Mesenchymal stem cell (in vitro differentiated cells and primary cell): ENCODE data around the gene CTAGE1.

ENCODE experiments used
- DNase-seq: peaks from one replicate; pipeline ENCODE4 v3.0.0-alpha.2; 2013
- H2AFZ ChIP-seq: one replicate; pipeline ENCODE4 v1.6.1; 2013; ENCODE audit warnings: low read depth, mild to moderate bottlenecking, control low read depth, inconsistent platforms, low read length, moderate library complexity
- H2AK5ac ChIP-seq: 2 replicates; pipeline ENCODE4 v1.6.1; 2013; ENCODE audit warnings: low read length, moderate library complexity, mild to moderate bottlenecking, inconsistent platforms; ENCODE audit not compliant: severe bottlenecking
- H2BK120ac ChIP-seq: one replicate; pipeline ENCODE4 v1.6.1; 2013; ENCODE audit warnings: low read depth, mild to moderate bottlenecking, inconsistent platforms, low read length, moderate library complexity
- H2BK12ac ChIP-seq, 2 experiments: one replicate each; pipeline ENCODE4 v1.6.1; 2013; ENCODE audit warnings: inconsistent platforms in 2 of 2, low read length in 2 of 2, mild to moderate bottlenecking in 2 of 2, moderate library complexity in 2 of 2, control low read depth in 1 of 2
- H2BK15ac ChIP-seq: one replicate; pipeline ENCODE4 v1.6.1; 2013; ENCODE audit warnings: mild to moderate bottlenecking, low read depth, inconsistent platforms; ENCODE audit not compliant: poor library complexity, severe bottlenecking
- H2BK5ac ChIP-seq: 2 replicates; pipeline ENCODE4 v1.6.1; 2013; ENCODE audit warnings: low read depth, mild to moderate bottlenecking, low read length, control low read depth, inconsistent platforms; ENCODE audit not compliant: poor library complexity, severe bottlenecking
- H3K14ac ChIP-seq, 2 experiments: one replicate each; pipeline ENCODE4 v1.6.1; 2013; ENCODE audit warnings: inconsistent platforms in 2 of 2, low read length in 2 of 2, control low read depth in 1 of 2, mild to moderate bottlenecking in 1 of 2, moderate library complexity in 1 of 2
- H3K18ac ChIP-seq, 2 experiments: one replicate each; pipeline ENCODE4 v1.6.1; 2013; ENCODE audit warnings: inconsistent platforms in 2 of 2, low read length in 2 of 2, control low read depth in 1 of 2, low read depth in 1 of 2, mild to moderate bottlenecking in 1 of 2
- H3K23ac ChIP-seq, 2 experiments: one replicate each; pipeline ENCODE4 v1.6.1; 2013; ENCODE audit warnings: inconsistent platforms in 2 of 2, low read length in 2 of 2, mild to moderate bottlenecking in 2 of 2, moderate library complexity in 2 of 2, control low read depth in 1 of 2
- H3K27ac ChIP-seq: 2 replicates; pipeline ENCODE4 v1.5.1; 2013; ENCODE audit warnings: mild to moderate bottlenecking, moderate library complexity, low read length, control low read depth, inconsistent platforms; ENCODE audit not compliant: poor library complexity, severe bottlenecking
- H3K27me3 ChIP-seq, 2 experiments: 2 replicates each; pipeline versions ENCODE4 v1.6.1 to v1.7.0; 2013; ENCODE audit warnings: low read length in 2 of 2, mild to moderate bottlenecking in 2 of 2, moderate library complexity in 2 of 2, control low read depth in 1 of 2, inconsistent platforms in 1 of 2; ENCODE audit not compliant: control insufficient read depth in 1 of 2, insufficient read depth in 1 of 2
- H3K36me3 ChIP-seq, 2 experiments: 2 replicates each; pipeline versions ENCODE4 v1.6.1 to v1.7.0; 2013; ENCODE audit warnings: low read length in 2 of 2, control low read depth in 1 of 2, inconsistent platforms in 1 of 2, low read depth in 1 of 2, mild to moderate bottlenecking in 1 of 2; ENCODE audit not compliant: insufficient read depth in 2 of 2, control insufficient read depth in 1 of 2
- H3K4ac ChIP-seq, 2 experiments: one replicate each; pipeline ENCODE4 v1.6.1; 2013; ENCODE audit warnings: inconsistent platforms in 2 of 2, low read length in 2 of 2, mild to moderate bottlenecking in 2 of 2, moderate library complexity in 2 of 2, control low read depth in 1 of 2, low read depth in 1 of 2
- H3K4me1 ChIP-seq: 2 replicates; pipeline ENCODE4 v1.6.1; 2013; ENCODE audit warnings: low read depth, low read length, control low read depth; ENCODE audit not compliant: control insufficient read depth, insufficient read depth
- H3K4me2 ChIP-seq: 2 replicates; pipeline ENCODE4 v1.6.1; 2013; ENCODE audit warnings: low read length, mild to moderate bottlenecking, inconsistent platforms; ENCODE audit not compliant: poor library complexity, severe bottlenecking
- H3K4me3 ChIP-seq, 2 experiments: 2 replicates each; pipeline versions ENCODE4 v1.5.1 to v1.7.0; 2013; ENCODE audit warnings: low read length in 2 of 2, mild to moderate bottlenecking in 2 of 2, control low read depth in 1 of 2, low read depth in 1 of 2; ENCODE audit not compliant: insufficient read depth in 1 of 2
- H3K79me1 ChIP-seq: replicated peaks from 2 replicates; pipeline ENCODE4 v1.6.1; 2013; ENCODE audit warnings: mild to moderate bottlenecking, control low read depth, low read length, inconsistent platforms; ENCODE audit not compliant: poor library complexity, severe bottlenecking
- H3K9ac ChIP-seq: 2 replicates; pipeline ENCODE4 v1.7.0; 2013; ENCODE audit warnings: mild to moderate bottlenecking, low read length, moderate library complexity
- H3K9me3 ChIP-seq: 2 replicates; pipeline ENCODE4 v1.7.0; 2013; ENCODE audit warnings: mild to moderate bottlenecking, low read length; ENCODE audit not compliant: control insufficient read depth
- H4K8ac ChIP-seq: one replicate; pipeline ENCODE4 v1.6.1; 2013; ENCODE audit warnings: inconsistent platforms, mild to moderate bottlenecking, low read length, moderate library complexity
- H4K91ac ChIP-seq: one replicate; pipeline ENCODE4 v1.6.1; 2013; ENCODE audit warnings: mild to moderate bottlenecking, low read length, inconsistent platforms
- WGBS: methylation state at CpG from one replicate; pipeline ENCODE4 v1.1.7; 2013; ENCODE audit warnings: mixed read lengths; 5-methylcytosine and 5-hydroxymethylcytosine counted together

The CTAGE1 gene

GRCh38 chr18:22420652-22421051 lies 2.9 kb upstream of the CTAGE1 start:
- no peak overlapping the region for H3K9ac ChIP-seq
- no peak overlapping the region for H3K23ac ChIP-seq
- H3K4me2 ChIP-seq = no peak overlapping the region
- no peak overlapping the region for H3K4me3 ChIP-seq
- H3K9me3 ChIP-seq = no peaks in the 10 kb centered on the region
- H3K79me1 ChIP-seq = no peaks in the 10 kb centered on the region
- no peaks in the 10 kb centered on the region for H3K27me3 ChIP-seq
- no peak overlapping the region for H4K91ac ChIP-seq
- H3K4me1 ChIP-seq = peaks cover 3% of the 10 kb centered on the region
- H2BK120ac ChIP-seq = no peak overlapping the region
- DNase-seq = no peak
- no peak overlapping the region for H2BK5ac ChIP-seq
- H4K8ac ChIP-seq = no peak overlapping the region
- no peak overlapping the region for H2BK15ac ChIP-seq
- H2BK12ac ChIP-seq = no peak overlapping the region
- no peak overlapping the region for H2AFZ ChIP-seq
- H3K18ac ChIP-seq = no peak overlapping the region
- no peaks in the 10 kb centered on the region for H3K36me3 ChIP-seq
- H2AK5ac ChIP-seq = no peak overlapping the region
- no peak overlapping the region for H3K27ac ChIP-seq
- 100% methylated on average over 1 of the region's 2 CpGs for WGBS
- no peak overlapping the region for H3K14ac ChIP-seq
- no peak overlapping the region for H3K4ac ChIP-seq

- no peak overlapping the region for H3K14ac ChIP-seq
- peaks cover 0 to 12% of the 10 kb centered on the region in 2 experiments for H3K27me3 ChIP-seq
- H3K36me3 ChIP-seq = no peaks in the 10 kb centered on the region
- H2AK5ac ChIP-seq = no peak overlapping the region
- H3K4me2 ChIP-seq = no peak overlapping the region
- H3K27ac ChIP-seq = no peak overlapping the region
- H3K4me1 ChIP-seq = no peaks in the 10 kb centered on the region
- no peak overlapping the region for H4K91ac ChIP-seq
- H2BK120ac ChIP-seq = no peak overlapping the region
- H2AFZ ChIP-seq = no peak overlapping the region
- no peak overlapping the region for H2BK5ac ChIP-seq
- H3K4me3 ChIP-seq = no peak overlapping the region
- H2BK15ac ChIP-seq = no peak overlapping the region
- no peak for DNase-seq
- H3K23ac ChIP-seq = no peak overlapping the region
- no peaks in the 10 kb centered on the region for H3K9me3 ChIP-seq
- no peak overlapping the region for H2BK12ac ChIP-seq
- no peak overlapping the region for H3K4ac ChIP-seq
- no peak overlapping the region for H4K8ac ChIP-seq
- no peaks in the 10 kb centered on the region for H3K79me1 ChIP-seq
- no peak overlapping the region for H3K9ac ChIP-seq
- WGBS = 89% methylated on average over 3 of the region's 4 CpGs
- H3K18ac ChIP-seq = no peak overlapping the region
These were observed 5.4 kb downstream of the CTAGE1 start for GRCh38 chr18:22412176-22412911.

GRCh38 chr18:22411446-22411845 lies 6.3 kb downstream of the CTAGE1 start:
- Histone ChIP-seq H3K9me3 (no peaks in the 10 kb centered on the region), H3K79me1 (no peaks in the 10 kb centered on the region), H3K4me1 (no peaks in the 10 kb centered on the region), H3K9ac (no peak overlapping the region), H2BK5ac (no peak overlapping the region), H2BK120ac (no peak overlapping the region), H3K36me3 (no peaks in the 10 kb centered on the region), H2BK12ac (no peak overlapping the region), H3K18ac (no peak overlapping the region), H3K27me3 (peaks cover 0 to 12% of the 10 kb centered on the region in 2 experiments), H2BK15ac (no peak overlapping the region), H2AFZ (no peak overlapping the region), H4K91ac (no peak overlapping the region), H3K27ac (no peak overlapping the region), H2AK5ac (no peak overlapping the region), H4K8ac (no peak overlapping the region), H3K4me3 (no peak overlapping the region), H3K4ac (peak overlapping the region in 1 of 2 experiments; percentile 26), H3K4me2 (no peak overlapping the region), H3K23ac (no peak overlapping the region), H3K14ac (no peak overlapping the region)
- no peak for DNase-seq
- 70% methylated on average over 5 of the region's 5 CpGs for WGBS

- Histone ChIP-seq H3K4ac (no peak overlapping the region), H4K91ac (no peak overlapping the region), H3K27me3 (peaks cover 0 to 12% of the 10 kb centered on the region in 2 experiments), H3K9me3 (peaks cover 8% of the 10 kb centered on the region), H3K23ac (no peak overlapping the region), H3K4me1 (no peaks in the 10 kb centered on the region), H4K8ac (no peak overlapping the region), H3K27ac (no peak overlapping the region), H2BK15ac (no peak overlapping the region), H2BK12ac (no peak overlapping the region), H3K14ac (no peak overlapping the region), H3K4me2 (no peak overlapping the region), H2BK5ac (no peak overlapping the region), H2AK5ac (no peak overlapping the region), H3K18ac (no peak overlapping the region), H2BK120ac (no peak overlapping the region), H3K36me3 (no peaks in the 10 kb centered on the region), H3K9ac (no peak overlapping the region), H3K79me1 (no peaks in the 10 kb centered on the region), H3K4me3 (no peak overlapping the region), H2AFZ (no peak overlapping the region)
- no CpG with 5 or more reads among the region's 3 CpGs for WGBS
- DNase-seq = no peak
These were observed 7.6 kb downstream of the CTAGE1 start for GRCh38 chr18:22410126-22410525.
